AG09319 (cell line): Measurements from ENCODE around the gene RIT1.
"Not testable (repeated sequence)": the region's sequence is repeated elsewhere in the genome, so short reads cannot be mapped to it uniquely, and the experiment has no call there.

Source experiments
- DNase-seq: peaks from one replicate; pipeline ENCODE4 v3.0.0-alpha.2; 2010; ENCODE audit warnings: low read depth; ENCODE audit errors: extremely low read depth
- TF ChIP-seq, protein P1 (sequence below): IDR thresholded peaks from 2 replicates; pipeline ENCODE4 v1.5.1; 2011; ENCODE audit warnings: low read depth, mild to moderate bottlenecking, inconsistent platforms, low read length, moderate library complexity

The RIT1 gene

DNA sequence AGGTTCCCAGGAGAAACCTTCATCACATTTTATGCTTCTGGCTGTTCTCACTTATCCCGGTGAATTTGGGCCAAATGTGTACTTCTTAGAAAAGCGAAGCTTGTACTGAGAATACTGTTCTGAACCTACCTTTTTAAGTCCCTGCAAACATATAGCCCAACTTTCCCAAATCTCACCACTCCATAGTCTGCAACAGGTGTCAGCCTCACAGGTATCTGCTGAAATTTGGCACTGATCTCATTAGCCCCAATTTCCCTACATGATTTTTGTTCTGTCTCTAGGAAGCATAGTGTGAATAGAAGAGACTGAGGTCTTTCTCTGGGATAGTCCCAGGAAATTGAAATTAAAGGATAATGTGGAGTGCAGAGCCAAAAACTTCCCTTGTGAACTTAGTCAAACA, 11.5 kb downstream of the RIT1 start:
- TF ChIP-seq, protein P1, sequence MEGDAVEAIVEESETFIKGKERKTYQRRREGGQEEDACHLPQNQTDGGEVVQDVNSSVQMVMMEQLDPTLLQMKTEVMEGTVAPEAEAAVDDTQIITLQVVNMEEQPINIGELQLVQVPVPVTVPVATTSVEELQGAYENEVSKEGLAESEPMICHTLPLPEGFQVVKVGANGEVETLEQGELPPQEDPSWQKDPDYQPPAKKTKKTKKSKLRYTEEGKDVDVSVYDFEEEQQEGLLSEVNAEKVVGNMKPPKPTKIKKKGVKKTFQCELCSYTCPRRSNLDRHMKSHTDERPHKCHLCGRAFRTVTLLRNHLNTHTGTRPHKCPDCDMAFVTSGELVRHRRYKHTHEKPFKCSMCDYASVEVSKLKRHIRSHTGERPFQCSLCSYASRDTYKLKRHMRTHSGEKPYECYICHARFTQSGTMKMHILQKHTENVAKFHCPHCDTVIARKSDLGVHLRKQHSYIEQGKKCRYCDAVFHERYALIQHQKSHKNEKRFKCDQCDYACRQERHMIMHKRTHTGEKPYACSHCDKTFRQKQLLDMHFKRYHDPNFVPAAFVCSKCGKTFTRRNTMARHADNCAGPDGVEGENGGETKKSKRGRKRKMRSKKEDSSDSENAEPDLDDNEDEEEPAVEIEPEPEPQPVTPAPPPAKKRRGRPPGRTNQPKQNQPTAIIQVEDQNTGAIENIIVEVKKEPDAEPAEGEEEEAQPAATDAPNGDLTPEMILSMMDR, result no peak
- no peak for DNase-seq

GRCh38 chr1:155898888-155899287, 12.3 kb downstream of the RIT1 start:
- TF ChIP-seq, protein P1, result no peak
- DNase-seq, result no peak

GRCh38 chr1:155897746-155898145, 13.4 kb downstream of the RIT1 start:
- TF ChIP-seq, protein P1, result no peak
- DNase-seq, result no peak

- DNase-seq, result not testable (repeated sequence)
These were observed 14.7 kb downstream of the RIT1 start for GRCh38 chr1:155896476-155896875.

DNA sequence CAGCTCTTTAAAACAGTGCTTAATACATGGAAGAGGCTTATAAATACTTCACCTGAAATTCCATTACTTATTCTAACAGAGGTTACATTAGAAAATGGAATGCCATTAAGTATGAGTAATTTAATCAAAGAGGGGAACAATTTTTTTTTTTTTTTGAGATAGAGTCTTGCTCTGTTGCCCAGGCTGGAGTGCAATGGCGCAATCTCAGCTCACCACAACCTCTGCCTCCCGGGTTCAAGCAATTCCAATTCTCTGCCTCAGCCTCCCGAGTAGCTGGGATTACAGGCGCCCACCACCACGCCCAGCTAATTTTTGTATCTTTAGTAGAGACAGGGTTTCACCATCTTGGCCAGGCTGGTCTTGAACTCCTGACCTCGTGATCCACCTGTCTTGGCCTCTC, 15.5 kb downstream of the RIT1 start:
- not testable (repeated sequence) for DNase-seq

DNA sequence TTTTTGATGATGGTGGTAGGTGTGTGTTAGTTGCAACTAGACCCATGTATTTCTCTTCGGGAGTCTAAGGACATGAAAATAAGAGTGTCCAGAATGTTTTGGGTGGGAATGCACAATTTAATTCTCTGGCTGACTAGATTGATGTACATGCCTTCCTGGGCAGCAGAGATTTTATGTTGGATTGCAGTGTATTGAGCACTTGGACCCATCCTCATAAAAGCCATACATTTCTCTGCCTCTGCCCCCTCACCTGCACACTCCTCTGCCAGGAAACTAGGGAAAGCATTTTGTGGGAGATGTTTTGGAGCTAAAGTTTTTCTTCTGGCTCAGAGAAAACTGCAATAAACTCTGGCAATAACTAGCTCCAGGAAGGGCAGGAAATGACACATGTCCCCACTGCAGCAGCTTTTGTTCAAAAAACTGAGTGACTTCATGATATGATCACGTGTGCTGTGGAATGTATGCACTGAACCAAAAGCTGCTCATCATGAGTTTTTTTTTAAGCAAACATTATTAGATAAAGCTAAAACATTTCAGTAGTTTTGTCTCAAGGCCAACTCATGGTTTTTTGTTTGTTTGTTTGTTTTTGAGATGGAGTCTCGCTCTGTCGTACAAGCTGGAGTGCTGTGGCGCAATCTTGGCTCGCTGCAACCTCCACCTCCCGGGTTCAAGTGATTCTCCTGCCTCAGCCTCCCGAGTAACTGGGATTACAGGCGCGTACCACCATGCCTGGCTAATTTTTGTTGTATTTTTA, 17.6 kb downstream of the RIT1 start:
- TF ChIP-seq, protein P1, result no peak
- no peak for DNase-seq

DNA sequence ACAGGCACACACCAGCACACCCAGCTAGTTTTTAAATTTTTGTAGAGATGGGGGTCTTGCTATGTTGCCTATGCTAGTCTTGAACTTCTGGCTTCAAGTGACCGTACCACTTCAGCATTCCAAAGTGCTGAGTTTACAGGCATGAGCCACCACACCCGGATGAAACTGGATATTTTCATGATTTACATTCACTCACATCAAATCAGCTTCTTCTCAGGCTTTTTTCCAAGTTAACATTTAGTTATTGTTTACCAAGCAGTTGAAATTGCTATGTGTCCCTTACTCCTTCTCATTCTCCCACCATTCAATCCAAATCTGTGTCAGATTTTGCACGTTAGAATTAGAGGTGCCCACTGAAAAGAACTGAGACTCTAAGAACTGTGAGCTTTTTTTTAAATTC, 18.4 kb downstream of the RIT1 start:
- peak; percentile 64 for DNase-seq
- TF ChIP-seq, protein P1, result no peak

DNA sequence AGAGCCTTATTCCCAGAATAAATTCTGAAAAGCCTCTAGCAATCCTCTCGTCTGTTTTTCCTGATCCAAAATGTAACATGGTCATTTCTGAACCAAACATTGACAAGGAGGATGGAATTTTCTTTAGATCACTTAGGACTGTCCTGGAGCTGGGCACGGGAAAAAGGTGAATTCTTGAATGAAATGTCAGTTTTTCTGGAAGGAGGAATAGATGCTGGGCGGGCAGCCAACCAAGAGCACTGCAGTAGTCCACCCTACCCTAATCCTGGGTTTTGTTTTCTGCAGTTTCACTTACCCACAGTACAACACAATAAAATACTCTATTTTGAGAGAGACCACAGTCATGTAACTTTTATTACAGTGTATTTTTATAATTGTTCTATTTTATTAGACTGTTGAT, 20.9 kb downstream of the RIT1 start:
- DNase-seq, result no peak
- TF ChIP-seq, protein P1, result no peak
